HG02981 (cell line): Measurements from ENCODE around the gene CIC.
"Not testable (repeated sequence)": the region's sequence is repeated elsewhere in the genome, so short reads cannot be mapped to it uniquely, and the experiment has no call there.

ENCODE experiments used
- ATAC-seq: cut with Tn5 transposase; IDR thresholded peaks from one replicate; pipeline ENCODE4 v1.9.1; 2021; ENCODE audit warnings: mild to moderate bottlenecking, moderate library complexity; ENCODE audit not compliant: unreplicated experiment

The CIC gene

GRCh38 chr19:42254089-42254849, 14.8 kb upstream of the CIC start:
- ATAC-seq = no peak

GRCh38 chr19:42254850-42255765, 13.9 kb upstream of the CIC start, which contains the start of gene ERF:
ERF (minus strand) TSS chr19:42255128; CDS start chr19:42254999, 129 bp downstream.
- ATAC-seq = peak; percentile 61

GRCh38 chr19:42255766-42256745, 13.0 kb upstream of the CIC start:
- no peak for ATAC-seq

GRCh38 chr19:42257842-42258241, 11.2 kb upstream of the CIC start:
- not testable (repeated sequence) for ATAC-seq

GRCh38 chr19:42261763-42262162, 7.3 kb upstream of the CIC start:
- ATAC-seq = no peak

- ATAC-seq = not testable (repeated sequence)
Observed at GRCh38 chr19:42266105-42266504, 2.9 kb upstream of the CIC start.

GRCh38 chr19:42266928-42267603, 2.0 kb upstream of the CIC start:
- not testable (repeated sequence) for ATAC-seq

- no peak for ATAC-seq
Observed at GRCh38 chr19:42267644-42268141, 1.4 kb upstream of the CIC start.

GRCh38 chr19:42268142-42268703, 829 bp upstream of the CIC start:
- peak; percentile 57 for ATAC-seq

- ATAC-seq = no peak
Observed at GRCh38 chr19:42269478-42270345, 660 bp downstream of the CIC start.

GRCh38 chr19:42270346-42271044, 1.4 kb downstream of the CIC start:
- ATAC-seq = no peak

- ATAC-seq = no peak
Observed at GRCh38 chr19:42271045-42271419, 2.0 kb downstream of the CIC start.

- ATAC-seq = no peak
Observed at GRCh38 chr19:42271861-42272534, 2.9 kb downstream of the CIC start.

- ATAC-seq = no peak
Observed at GRCh38 chr19:42272535-42272897, 3.5 kb downstream of the CIC start.

- ATAC-seq = no peak
Observed at GRCh38 chr19:42272989-42273406, 3.9 kb downstream of the CIC start.

GRCh38 chr19:42273407-42274064, 4.5 kb downstream of the CIC start:
- ATAC-seq = no peak

GRCh38 chr19:42274065-42274682, 5.1 kb downstream of the CIC start:
- no peak for ATAC-seq
